HG03354 (cell line): Measurements from ENCODE around the gene FAM117A.
A peak's percentile ranks its signal among the peaks of the same experiment; 100 is the strongest.

Experiments used
- ATAC-seq: cut with Tn5 transposase; IDR thresholded peaks from one replicate; pipeline ENCODE4 v1.9.1; 2021; ENCODE audit warnings: mild to moderate bottlenecking; ENCODE audit not compliant: unreplicated experiment, poor library complexity, severe bottlenecking

Gene FAM117A, protein sequence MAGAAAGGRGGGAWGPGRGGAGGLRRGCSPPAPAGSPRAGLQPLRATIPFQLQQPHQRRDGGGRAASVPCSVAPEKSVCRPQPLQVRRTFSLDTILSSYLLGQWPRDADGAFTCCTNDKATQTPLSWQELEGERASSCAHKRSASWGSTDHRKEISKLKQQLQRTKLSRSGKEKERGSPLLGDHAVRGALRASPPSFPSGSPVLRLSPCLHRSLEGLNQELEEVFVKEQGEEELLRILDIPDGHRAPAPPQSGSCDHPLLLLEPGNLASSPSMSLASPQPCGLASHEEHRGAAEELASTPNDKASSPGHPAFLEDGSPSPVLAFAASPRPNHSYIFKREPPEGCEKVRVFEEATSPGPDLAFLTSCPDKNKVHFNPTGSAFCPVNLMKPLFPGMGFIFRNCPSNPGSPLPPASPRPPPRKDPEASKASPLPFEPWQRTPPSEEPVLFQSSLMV

GRCh38 chr17:49763735-49764558 is at the start of gene FAM117A:
Gene FAM117A, minus strand, starts transcription at chr17:49764131. Its CDS starts 44 bp downstream, at chr17:49764087.
- ATAC-seq = peak; percentile 92

DNA sequence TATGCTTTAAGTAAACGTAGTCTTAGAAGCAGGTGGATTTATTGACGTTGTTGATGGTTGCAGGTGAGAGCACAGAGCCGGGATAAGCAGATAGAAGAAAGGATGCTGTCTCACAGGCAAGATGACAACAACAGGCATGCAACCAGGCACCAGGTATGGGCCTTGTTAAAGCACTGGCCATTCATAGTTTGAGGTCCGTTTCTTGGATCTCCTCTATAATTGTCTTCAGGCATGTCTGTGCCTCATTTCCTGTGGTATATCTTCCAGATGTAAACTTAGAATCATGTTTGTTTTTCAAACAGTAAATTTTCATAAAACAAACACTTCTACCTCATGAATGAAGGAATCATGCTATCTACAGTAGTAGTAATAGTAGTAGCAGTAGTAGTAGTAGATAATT is 45.1 kb upstream of the FAM117A start:
- ATAC-seq = no peak

- no peak for ATAC-seq
Observed at GRCh38 chr17:49798738-49799137, 34.8 kb upstream of the FAM117A start.

- no peak for ATAC-seq
Observed at GRCh38 chr17:49798182-49798581, 34.3 kb upstream of the FAM117A start.

DNA sequence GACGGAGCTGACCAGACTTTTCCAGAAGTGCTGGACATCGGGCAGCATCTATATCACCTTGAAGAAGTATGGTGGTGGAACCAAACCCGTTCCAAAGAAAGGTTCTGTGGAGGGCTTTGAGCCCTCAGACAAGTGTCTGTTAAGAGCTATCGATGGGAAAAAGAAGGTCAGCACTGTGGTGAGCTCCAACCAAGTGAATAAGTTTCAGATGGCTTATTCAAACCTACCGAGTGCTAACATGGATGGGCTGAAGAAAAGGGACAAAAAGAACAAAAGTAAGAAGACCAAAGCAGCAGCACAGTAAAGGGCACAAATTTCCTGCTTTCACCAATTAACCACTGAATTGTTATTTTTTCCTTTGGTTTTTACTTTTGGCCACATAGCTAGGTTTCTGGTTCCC is 31.4 kb upstream of the FAM117A start:
- no peak for ATAC-seq

- no peak for ATAC-seq
Observed at GRCh38 chr17:49793309-49793708, 29.4 kb upstream of the FAM117A start.

- no peak for ATAC-seq
Observed at GRCh38 chr17:49789243-49789578, 25.3 kb upstream of the FAM117A start.

- ATAC-seq = peak; percentile 90
Observed at GRCh38 chr17:49788478-49789242, 24.7 kb upstream of the FAM117A start, which contains the start of gene KAT7. Gene KAT7, plus strand, starts transcription at chr17:49788681. Its CDS starts 154 bp downstream, at chr17:49788835.

GRCh38 chr17:49787884-49788477 is 24.1 kb upstream of the FAM117A start:
- ATAC-seq = no peak

- no peak for ATAC-seq
Observed at GRCh38 chr17:49784636-49785035, 20.7 kb upstream of the FAM117A start.

DNA sequence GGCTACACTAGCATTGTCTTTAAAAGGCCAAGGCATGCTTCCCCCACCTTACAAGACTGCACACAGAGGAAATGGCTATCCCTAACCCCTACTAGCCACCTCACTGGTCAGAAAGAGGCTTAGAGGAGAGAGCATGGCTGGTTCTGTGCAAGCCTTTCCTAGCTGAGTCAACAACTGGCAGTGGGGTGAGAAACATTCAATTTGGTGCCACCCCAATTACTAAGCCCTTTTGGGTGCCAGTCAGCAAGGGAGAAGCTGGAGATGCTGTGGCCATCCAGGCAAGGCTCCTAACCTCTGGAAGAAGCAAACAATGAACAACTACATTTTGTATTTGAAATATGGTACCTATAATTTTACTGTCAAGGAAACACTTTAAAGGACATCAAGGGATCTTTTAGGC is 19.9 kb upstream of the FAM117A start:
- ATAC-seq = no peak

DNA sequence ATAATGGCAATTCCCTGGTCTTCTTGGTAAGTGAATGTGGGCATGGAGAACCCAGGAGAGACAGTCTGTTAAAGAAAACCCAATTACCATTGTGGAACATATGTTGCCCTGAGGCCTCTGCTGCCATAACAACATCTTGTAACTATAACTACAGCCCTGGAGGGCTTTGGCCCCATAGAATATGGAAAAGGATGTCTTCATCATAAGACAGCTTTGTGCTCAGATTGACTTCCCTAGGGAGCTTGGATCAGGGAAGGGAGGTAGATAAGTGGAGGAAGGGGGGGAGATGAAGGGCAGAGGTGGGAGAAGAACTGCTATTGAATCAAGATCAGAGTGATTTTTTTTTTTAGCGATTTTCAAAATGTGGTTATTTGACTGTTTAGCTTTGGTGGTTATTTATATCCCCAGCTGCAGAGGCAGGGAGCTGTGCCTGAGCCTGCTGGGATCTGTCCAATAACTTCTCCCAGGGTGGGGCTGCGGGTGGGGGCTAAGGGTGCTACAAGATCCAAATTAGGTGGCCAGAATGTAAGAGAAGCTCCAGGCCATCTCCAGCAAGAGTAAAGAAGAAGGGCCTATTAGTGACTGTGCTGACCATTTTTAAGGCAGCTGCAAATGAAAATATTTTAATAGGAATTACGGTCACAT is 19.3 kb upstream of the FAM117A start:
- no peak for ATAC-seq

- no peak for ATAC-seq
Observed at GRCh38 chr17:49779739-49780231, 15.9 kb upstream of the FAM117A start.

DNA sequence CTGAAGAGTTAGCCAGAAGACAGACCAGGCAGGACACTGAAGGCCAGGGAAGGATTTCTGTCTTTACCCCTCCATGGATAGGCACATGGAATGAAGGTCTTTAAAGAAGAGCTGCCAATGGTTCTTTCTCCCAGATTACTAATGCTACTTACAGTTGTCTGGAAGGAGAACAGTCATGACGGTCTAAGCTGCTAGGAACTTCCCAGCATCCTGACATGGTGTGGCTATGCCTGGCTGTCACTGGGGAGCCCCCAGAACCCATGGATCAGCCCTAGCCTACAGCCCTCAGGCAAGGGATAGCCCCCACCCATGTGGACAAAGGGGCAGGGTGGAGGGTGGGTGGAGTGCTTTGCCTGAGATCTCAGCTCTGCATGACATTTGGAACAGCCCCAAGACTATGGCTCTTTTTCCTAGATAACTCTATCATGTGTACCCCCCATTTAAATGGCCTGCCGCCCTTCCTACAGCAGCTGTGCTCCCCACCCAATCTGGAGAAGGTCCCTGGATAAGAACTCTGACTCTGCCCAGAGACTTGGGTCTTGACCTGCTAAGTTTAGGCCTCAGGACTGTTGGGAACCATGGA is 15.3 kb upstream of the FAM117A start:
- ATAC-seq = no peak

GRCh38 chr17:49777563-49777962 is 13.6 kb upstream of the FAM117A start:
- ATAC-seq = no peak

GRCh38 chr17:49776551-49777300 is 12.8 kb upstream of the FAM117A start:
- no peak for ATAC-seq

- ATAC-seq = no peak
Observed at GRCh38 chr17:49775546-49776260, 11.8 kb upstream of the FAM117A start.
